IMR-90 (cell line): ENCODE results near the gene ZNF280B. TPM values are rescaled to one million over a fixed set of nuclear protein-coding genes. Genes with fewer than 3 reads are reported as not detected.
"Not testable (repeated sequence)": the region's sequence is repeated elsewhere in the genome, so short reads cannot be mapped to it uniquely, and the experiment has no call there.

ENCODE experiments used
- ATAC-seq: fragments of 200-7000 bp; cut with Tn5 transposase; 2 replicates; pipeline ENCODE4 v1.9.1; 2020; ENCODE audit warnings: low read depth, mild to moderate bottlenecking, moderate library complexity
- BruUV-seq: library from RNA; stranded (reverse); fragments of 400-500 nt; replicated peaks from 2 replicates; lab custom pipeline; 2021; lab: Mats Ljungman, UMichigan
- CTCF ChIA-PET: fragments of 300-600 bp; formaldehyde crosslinking; extraction: SDS; loops from one replicate; lab custom pipeline; 2021; ENCODE audit warnings: antibody characterized with exemption; lab: Yijun Ruan, JAX
- POLR2A ChIA-PET: fragments of 300-600 bp; sonication (Branson Sonifier 250); formaldehyde crosslinking; loops from one replicate; lab custom pipeline; 2022; ENCODE audit warnings: antibody characterized with exemption; ENCODE audit not compliant: unreplicated experiment; lab: Charles Lee
- DNase-seq: peaks from one replicate; pipeline ENCODE4 v3.0.0; 2013
- H2AFZ ChIP-seq: replicated peaks from 2 replicates; pipeline ENCODE3; 2013; ENCODE audit warnings: low read length, mild to moderate bottlenecking; ENCODE audit not compliant: poor library complexity
- H2AK5ac ChIP-seq: 2 replicates; pipeline ENCODE4 v1.6.1; 2013; ENCODE audit warnings: low read depth, low read length, inconsistent platforms
- H2AK9ac ChIP-seq: replicated peaks from 2 replicates; pipeline ENCODE3; 2013; ENCODE audit warnings: mild to moderate bottlenecking, low read depth, low read length, moderate library complexity; ENCODE audit not compliant: poor library complexity
- H2BK120ac ChIP-seq: 2 replicates; pipeline ENCODE4 v1.6.1; 2013; ENCODE audit warnings: low read depth, low read length, inconsistent platforms
- H2BK15ac ChIP-seq: 3 replicates; pipeline ENCODE4 v1.6.1; 2013; ENCODE audit warnings: low read depth, low read length, inconsistent platforms
- H2BK20ac ChIP-seq: 2 replicates; pipeline ENCODE4 v1.6.1; 2013; ENCODE audit warnings: low read depth, mild to moderate bottlenecking, inconsistent platforms, low read length, moderate library complexity
- H2BK5ac ChIP-seq: 2 replicates; pipeline ENCODE4 v1.6.1; 2013; ENCODE audit warnings: mild to moderate bottlenecking, low read depth, low read length, inconsistent platforms; ENCODE audit not compliant: poor library complexity, severe bottlenecking
- H3K14ac ChIP-seq: replicated peaks from 2 replicates; pipeline ENCODE4 v1.6.1; 2013; ENCODE audit warnings: low read depth, low read length, inconsistent platforms
- H3K18ac ChIP-seq: 2 replicates; pipeline ENCODE4 v1.6.1; 2013; ENCODE audit warnings: low read depth, low read length, control low read depth
- H3K23ac ChIP-seq: 2 replicates; pipeline ENCODE4 v1.6.1; 2013; ENCODE audit warnings: low read depth, low read length, inconsistent platforms
- H3K27ac ChIP-seq: 2 replicates; pipeline ENCODE4 v1.5.1; 2013; ENCODE audit warnings: mild to moderate bottlenecking, control low read depth, low read length; ENCODE audit not compliant: insufficient read depth
- H3K27me3 ChIP-seq: 2 replicates; pipeline ENCODE4 v1.6.1; 2013; ENCODE audit warnings: low read length; ENCODE audit not compliant: control insufficient read depth, insufficient read depth
- H3K36me3 ChIP-seq: 2 replicates; pipeline ENCODE4 v1.6.1; 2013; ENCODE audit warnings: low read length, mixed read lengths; ENCODE audit not compliant: control insufficient read depth, insufficient read depth
- H3K4ac ChIP-seq: 2 replicates; pipeline ENCODE4 v1.6.1; 2013; ENCODE audit warnings: low read depth, low read length, inconsistent platforms
- H3K4me1 ChIP-seq: 2 replicates; pipeline ENCODE4 v1.6.1; 2013; ENCODE audit warnings: low read length, mixed read lengths; ENCODE audit not compliant: control insufficient read depth, insufficient read depth
- H3K4me2 ChIP-seq: 2 replicates; pipeline ENCODE4 v1.6.1; 2013; ENCODE audit warnings: low read depth, mild to moderate bottlenecking, control low read depth, low read length, moderate library complexity
- H3K4me3 ChIP-seq: 2 replicates; pipeline ENCODE4 v1.5.1; 2013; ENCODE audit warnings: low read depth, mild to moderate bottlenecking, control low read depth, low read length, moderate library complexity; ENCODE audit not compliant: insufficient read depth
- H3K56ac ChIP-seq: 2 replicates; pipeline ENCODE4 v1.6.1; 2013; ENCODE audit warnings: low read length, inconsistent platforms; ENCODE audit not compliant: insufficient read depth; ENCODE audit errors: extremely low read depth
- H3K79me1 ChIP-seq, 2 experiments: 2 replicates each; pipeline ENCODE4 v1.6.1; 2013; ENCODE audit warnings: low read length in 2 of 2, inconsistent platforms in 1 of 2, low read depth in 1 of 2
- H3K9ac ChIP-seq: 2 replicates; pipeline ENCODE4 v1.6.1; 2013; ENCODE audit warnings: low read depth, low read length, control low read depth
- H3K9me1 ChIP-seq: 2 replicates; pipeline ENCODE4 v1.6.1; 2013; ENCODE audit warnings: low read length, inconsistent platforms; ENCODE audit not compliant: insufficient read depth
- H3K9me3 ChIP-seq: 2 replicates; pipeline ENCODE4 v1.6.1; 2013; ENCODE audit warnings: low read length; ENCODE audit not compliant: control insufficient read depth, insufficient read depth
- H4K20me1 ChIP-seq: 2 replicates; pipeline ENCODE4 v1.6.1; 2013; ENCODE audit warnings: low read length, inconsistent platforms; ENCODE audit not compliant: insufficient read depth
- H4K5ac ChIP-seq: 2 replicates; pipeline ENCODE4 v1.6.1; 2013; ENCODE audit warnings: mild to moderate bottlenecking, low read depth, low read length, control low read depth
- H4K8ac ChIP-seq, 2 experiments: 2 replicates each; pipeline ENCODE4 v1.6.1; 2013; ENCODE audit warnings: low read depth in 2 of 2, low read length in 2 of 2, control low read depth in 1 of 2, inconsistent platforms in 1 of 2
- H4K91ac ChIP-seq: 2 replicates; pipeline ENCODE4 v1.6.1; 2013; ENCODE audit warnings: low read depth, low read length, inconsistent platforms; ENCODE audit not compliant: insufficient read depth
- WGBS, 2 experiments: methylation state at CpG; one replicate each; pipeline versions ENCODE4 v1.1.5 to v1.1.7; 2013; ENCODE audit warnings: missing lambda C conversion rate in 2 of 2; ENCODE audit not compliant: insufficient read length in 1 of 2; ENCODE audit errors: extremely low coverage in 2 of 2; 5-methylcytosine and 5-hydroxymethylcytosine counted together
- dilution Hi-C: fragments of 300-500 bp; cut with HindIII; formaldehyde crosslinking; loops from one replicate; pipeline ENCODE4 v1.14.3; 2018; ENCODE audit warnings: low sequenced_read_pairs; ENCODE audit not compliant: unreplicated experiment
- in situ Hi-C: fragments of 300-500 bp; cut with MboI; formaldehyde crosslinking; loops from 3 replicates; pipeline ENCODE4 v1.14.3; 2019; ENCODE audit warnings: low sequenced_read_pairs, inconsistent platforms, mixed read lengths
- intact Hi-C: fragments of 100-400 bp; cut with micrococcal nuclease; formaldehyde crosslinking; loops from 2 replicates; pipeline ENCODE4 v1.10.0; 2022
- polyA plus RNA-seq, 3 experiments: library from polyadenylated mRNA; depleted of rRNA; stranded (reverse); fragments of >200 nt; gene quantifications; 2 replicates each; pipeline ENCODE4 v1.2.3, GENCODE V29; 2012; ENCODE audit warnings: low replicate concordance in 1 of 3
- total RNA-seq: library from RNA; depleted of rRNA; stranded (reverse); fragments of >200 nt; gene quantifications from 2 replicates; pipeline ENCODE4 v1.2.3, GENCODE V29; 2012

ZNF280B gene
- total and polyA plus RNA-seq, 2 of the 4 experiments (the other 2 are of a cell fraction), result 0.65 to 1.4 TPM

DNA sequence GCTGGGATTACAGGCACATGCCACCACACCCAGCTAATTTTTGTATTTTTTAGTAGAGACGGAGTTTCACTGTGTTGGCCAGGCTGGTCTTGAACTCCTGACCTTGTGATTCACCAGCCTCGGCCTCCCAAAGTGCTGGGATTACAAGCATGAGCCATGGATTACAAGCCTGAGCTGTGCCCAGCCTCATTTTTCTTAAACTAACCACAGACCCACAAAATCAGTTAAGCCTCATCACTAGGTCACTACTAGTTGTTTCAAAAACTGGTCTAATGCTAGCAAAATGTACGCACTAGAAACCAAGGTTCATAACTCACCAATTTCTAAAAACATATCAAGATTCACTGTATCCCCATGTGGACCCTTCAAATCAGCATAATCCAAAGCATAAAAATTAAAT, 17.0 kb downstream of the ZNF280B start:
- H3K56ac ChIP-seq, H2AK5ac ChIP-seq, H3K4me2 ChIP-seq, H3K9me1 ChIP-seq, H4K91ac ChIP-seq, POLR2A ChIA-PET, CTCF ChIA-PET, dilution Hi-C loops, H3K9ac ChIP-seq, H3K4me1 ChIP-seq, H2BK120ac ChIP-seq, H2AK9ac ChIP-seq, H3K4me3 ChIP-seq, H3K18ac ChIP-seq, in situ Hi-C loops, H4K8ac ChIP-seq, ATAC-seq, intact Hi-C loops, H3K36me3 ChIP-seq, H2AFZ ChIP-seq, H3K79me1 ChIP-seq, H3K27ac ChIP-seq, H2BK5ac ChIP-seq, H3K23ac ChIP-seq, H2BK20ac ChIP-seq, BruUV-seq, H4K20me1 ChIP-seq, H3K4ac ChIP-seq, H3K27me3 ChIP-seq, H4K5ac ChIP-seq, H2BK15ac ChIP-seq, H3K14ac ChIP-seq, H3K9me3 ChIP-seq: not testable (repeated sequence)
- WGBS, 2 experiments, result no CpG with 5 or more reads among the region's 3 CpGs
- DNase-seq, result peak; percentile 15
